ENCODE results near the gene AKT3.
"Not testable (repeated sequence)": the region's sequence is repeated elsewhere in the genome, so short reads cannot be mapped to it uniquely, and the experiment has no call there.

GRCh38 chr1:243589286-243589685 lies 260.8 kb downstream of the AKT3 start:
- TF ChIP-seq CTCF, POLR2A (IDR thresholded peaks at IDR 0.05): not testable (repeated sequence)

Measured in heart left ventricle (tissue), 13 donors.